H9 (cell line): ENCODE measurements around the gene SCO2. TPM values are rescaled to one million over a fixed set of nuclear protein-coding genes. Genes with fewer than 3 reads are reported as not detected.
A peak's percentile ranks its signal among the peaks of the same experiment; 100 is the strongest.

Source experiments
- DNase-seq: peaks from one replicate; pipeline ENCODE4 v3.0.0-alpha.2; 2017
- H2AFZ ChIP-seq: one replicate; pipeline ENCODE4 v1.6.1; 2013; ENCODE audit warnings: mild to moderate bottlenecking, low read length, control low read depth, moderate library complexity
- H2AK5ac ChIP-seq: 2 replicates; pipeline ENCODE4 v1.6.1; 2013; ENCODE audit warnings: low read length, control low read depth, mixed read lengths; ENCODE audit not compliant: insufficient read length
- H2BK120ac ChIP-seq: one replicate; pipeline ENCODE4 v1.6.1; 2013; ENCODE audit warnings: low read depth, mild to moderate bottlenecking, low read length, control low read depth, inconsistent platforms; ENCODE audit not compliant: poor library complexity, severe bottlenecking
- H2BK12ac ChIP-seq: 2 replicates; pipeline ENCODE4 v1.6.1; 2013; ENCODE audit warnings: low read length, control low read depth, mixed read lengths, low read depth; ENCODE audit not compliant: insufficient read length
- H2BK15ac ChIP-seq: 2 replicates; pipeline ENCODE4 v1.6.1; 2013; ENCODE audit warnings: low read depth, low read length, control low read depth
- H2BK20ac ChIP-seq: one replicate; pipeline ENCODE4 v1.6.1; 2013; ENCODE audit warnings: low read depth, mild to moderate bottlenecking, low read length, control low read depth, inconsistent platforms; ENCODE audit not compliant: poor library complexity, severe bottlenecking
- H2BK5ac ChIP-seq: 2 replicates; pipeline ENCODE4 v1.6.1; 2013; ENCODE audit warnings: low read length, control low read depth, mixed read lengths; ENCODE audit not compliant: insufficient read length
- H3K14ac ChIP-seq: 2 replicates; pipeline ENCODE4 v1.6.1; 2013; ENCODE audit warnings: low read length, control low read depth; ENCODE audit not compliant: insufficient read depth
- H3K18ac ChIP-seq: 2 replicates; pipeline ENCODE4 v1.6.1; 2013; ENCODE audit warnings: low read depth, mild to moderate bottlenecking, mixed read lengths, low read length, control low read depth; ENCODE audit not compliant: insufficient read length
- H3K23ac ChIP-seq: 2 replicates; pipeline ENCODE4 v1.6.1; 2013; ENCODE audit warnings: low read length, control low read depth, mixed read lengths, low read depth; ENCODE audit not compliant: insufficient read length
- H3K23me2 ChIP-seq: 2 replicates; pipeline ENCODE4 v1.6.1; 2013; ENCODE audit warnings: low read depth, mild to moderate bottlenecking, mixed read lengths, low read length, control low read depth; ENCODE audit not compliant: insufficient read length, poor library complexity, severe bottlenecking
- H3K27ac ChIP-seq: 2 replicates; pipeline ENCODE4 v1.5.1; 2013; ENCODE audit warnings: low read length, control low read depth, mixed read lengths, low read depth; ENCODE audit not compliant: insufficient read length
- H3K27me3 ChIP-seq: 2 replicates; pipeline ENCODE4 v1.6.1; 2013; ENCODE audit warnings: low read length, control low read depth, inconsistent platforms; ENCODE audit not compliant: insufficient read depth
- H3K4ac ChIP-seq: 2 replicates; pipeline ENCODE4 v1.6.1; 2013; ENCODE audit warnings: low read depth, mild to moderate bottlenecking, control low read depth, inconsistent platforms, low read length, moderate library complexity
- H3K4me1 ChIP-seq: 2 replicates; pipeline ENCODE4 v1.6.1; 2013; ENCODE audit warnings: low read length, control low read depth, inconsistent platforms; ENCODE audit not compliant: insufficient read depth
- H3K4me2 ChIP-seq: 2 replicates; pipeline ENCODE4 v1.6.1; 2013; ENCODE audit warnings: low read length, control low read depth, mixed read lengths; ENCODE audit not compliant: insufficient read length, insufficient read depth
- H3K56ac ChIP-seq: 2 replicates; pipeline ENCODE4 v1.6.1; 2013; ENCODE audit warnings: low read depth, mild to moderate bottlenecking, mixed read lengths, low read length, control low read depth; ENCODE audit not compliant: insufficient read length
- H3K79me1 ChIP-seq: 2 replicates; pipeline ENCODE4 v1.6.1; 2013; ENCODE audit warnings: low read depth, mild to moderate bottlenecking, moderate library complexity, low read length, control low read depth, inconsistent platforms; ENCODE audit not compliant: insufficient read depth, poor library complexity, severe bottlenecking
- H3K79me2 ChIP-seq: 2 replicates; pipeline ENCODE4 v1.6.1; 2013; ENCODE audit warnings: low read length, control low read depth, inconsistent platforms; ENCODE audit not compliant: insufficient read depth
- H3K9ac ChIP-seq: 2 replicates; pipeline ENCODE4 v1.6.1; 2013; ENCODE audit warnings: low read length, control low read depth, mixed read lengths; ENCODE audit not compliant: insufficient read length; ENCODE audit errors: extremely low read depth
- H3K9me3 ChIP-seq: one replicate; pipeline ENCODE4 v1.6.1; 2013; ENCODE audit warnings: low read depth, low read length, inconsistent platforms; ENCODE audit not compliant: control insufficient read depth
- H3T11ph ChIP-seq: one replicate; pipeline ENCODE4 v1.6.1; 2013; ENCODE audit warnings: mild to moderate bottlenecking, low read length, control low read depth, inconsistent platforms
- H4K20me1 ChIP-seq: one replicate; pipeline ENCODE4 v1.6.1; 2013; ENCODE audit not compliant: control insufficient read depth, insufficient read length, insufficient read depth
- H4K5ac ChIP-seq: 2 replicates; pipeline ENCODE4 v1.6.1; 2013; ENCODE audit warnings: low read depth, mild to moderate bottlenecking, mixed read lengths, low read length, control low read depth; ENCODE audit not compliant: insufficient read length
- H4K8ac ChIP-seq: replicated peaks from 2 replicates; pipeline ENCODE4 v1.6.1; 2013; ENCODE audit warnings: low read length, control low read depth, mixed read lengths, low read depth; ENCODE audit not compliant: insufficient read length
- H4K91ac ChIP-seq: 2 replicates; pipeline ENCODE4 v1.6.1; 2013; ENCODE audit warnings: low read depth, mild to moderate bottlenecking, moderate library complexity, mixed read lengths, low read length, control low read depth; ENCODE audit not compliant: insufficient read length
- H3K27ac Mint-ChIP-seq, 3 experiments: 2 replicates in 2 of 3; 3 replicates in 1 of 3; pipeline ENCODE4 v1.8.0; 2020 to 2021; ENCODE audit warnings: mixed read lengths in 3 of 3, mild to moderate bottlenecking in 1 of 3, moderate library complexity in 1 of 3
- H3K27me3 Mint-ChIP-seq: 2 replicates; pipeline ENCODE4 v1.8.0; 2021; ENCODE audit warnings: low read depth, mild to moderate bottlenecking, moderate library complexity, mixed read lengths
- H3K36me3 Mint-ChIP-seq, 3 experiments: 2 replicates in 2 of 3; 3 replicates in 1 of 3; pipeline ENCODE4 v1.8.0; 2020 to 2021; ENCODE audit warnings: low read depth in 3 of 3, mixed read lengths in 3 of 3; ENCODE audit not compliant: insufficient read depth in 1 of 3
- H3K4me1 Mint-ChIP-seq, 2 experiments: 2 replicates each; pipeline ENCODE4 v1.8.0; 2020; ENCODE audit warnings: mixed read lengths in 2 of 2
- H3K4me3 Mint-ChIP-seq, 2 experiments: 2 replicates in 1 of 2; 3 replicates in 1 of 2; pipeline ENCODE4 v1.8.0; 2020 to 2021; ENCODE audit warnings: mild to moderate bottlenecking in 2 of 2, mixed read lengths in 2 of 2, moderate library complexity in 1 of 2
- H3K9me3 Mint-ChIP-seq, 2 experiments: 2 replicates in 1 of 2; 3 replicates in 1 of 2; pipeline ENCODE4 v1.8.0; 2020; ENCODE audit warnings: mild to moderate bottlenecking in 2 of 2, mixed read lengths in 2 of 2, moderate library complexity in 1 of 2
- CTCF ChIP-seq: fragments of 200-600 bp; sonication (generic); conservative IDR thresholded peaks from 3 replicates; pipeline ENCODE4 v1.8.0; 2021; ENCODE audit warnings: antibody characterized with exemption, mild to moderate bottlenecking
- WGBS: extraction: QIAGEN DNeasy Blood & Tissue Kit; methylation state at CpG from one replicate; pipeline ENCODE4 v1.1.7; 2013; ENCODE audit warnings: missing lambda C conversion rate, low lambda C conversion rate, mixed read lengths; ENCODE audit not compliant: insufficient read length; ENCODE audit errors: extremely low coverage; 5-methylcytosine and 5-hydroxymethylcytosine counted together
- total RNA-seq: library from RNA; stranded (reverse); gene quantifications from 2 replicates; pipeline ENCODE4 v1.2.1, GENCODE V29; 2021

The SCO2 gene
- total RNA-seq, 1 experiment from 2014 or later, result 3.3 TPM

- peaks cover 36% of the 10 kb centered on the region for H3K27me3 Mint-ChIP-seq
- H3K36me3 Mint-ChIP-seq, result peaks cover 0 to 2% (median 0%) of the 10 kb centered on the region in 3 experiments; a peak in 1 of 7 replicates
- WGBS, result no CpG with 5 or more reads among the region's 45 CpGs
- Histone ChIP-seq H3K23me2 (peaks cover 7% of the 10 kb centered on the region), H3K79me1 (no peaks in the 10 kb centered on the region), H4K91ac (no peak overlapping the region), H4K8ac (no peak overlapping the region), H3K18ac (peak overlapping the region; percentile 46), H3K14ac (peak overlapping the region; percentile 73), H2BK120ac (no peak overlapping the region), H3K4me2 (no peak overlapping the region), H3K23ac (no peak overlapping the region), H2AFZ (no peak overlapping the region), H3K4ac (no peak overlapping the region), H3K27me3 (peaks cover 9% of the 10 kb centered on the region; the same call in 1 of the 2 replicates), H3K9ac (no peak overlapping the region), H2BK12ac (no peak overlapping the region), H3K56ac (no peak overlapping the region), H3T11ph (no peak overlapping the region), H4K5ac (no peak overlapping the region), H2BK20ac (no peak overlapping the region), H3K79me2 (no peaks in the 10 kb centered on the region), H3K27ac (no peak overlapping the region), H2AK5ac (no peak overlapping the region), H3K9me3 (no peaks in the 10 kb centered on the region), H3K4me1 (no peaks in the 10 kb centered on the region), H2BK15ac (no peak overlapping the region; the same call in 1 of the 2 replicates), H4K20me1 (no peaks in the 10 kb centered on the region), H2BK5ac (no peak overlapping the region)
- H3K4me1 Mint-ChIP-seq, result peaks cover 10 to 11% of the 10 kb centered on the region in 2 experiments
- H3K4me3 Mint-ChIP-seq, result peak overlapping the region; percentile 72 to 81
- H3K27ac Mint-ChIP-seq, result no peak overlapping the region
- TF ChIP-seq CTCF, result no peak
- no peak for DNase-seq
- H3K9me3 Mint-ChIP-seq, result no peaks in the 10 kb centered on the region
These were observed 44.4 kb downstream of the SCO2 start for GRCh38 chr22:50481045-50481439.
